GM23248 (cell line): ENCODE data around the gene THG1L.

ENCODE experiments used
- EZH2 ChIP-seq: fragments of 200-600 bp; sonication (generic); IDR thresholded peaks from 2 replicates; pipeline ENCODE4 v1.6.1; 2018; ENCODE audit warnings: antibody characterized with exemption, mild to moderate bottlenecking; ENCODE audit not compliant: insufficient read depth, poor library complexity, severe bottlenecking
- EZH2phosphoT487 ChIP-seq: fragments of 200-600 bp; sonication (generic); IDR thresholded peaks from 2 replicates; pipeline ENCODE4 v1.6.1; 2018; ENCODE audit warnings: antibody characterized with exemption, moderate library complexity, mild to moderate bottlenecking, low read depth; ENCODE audit not compliant: insufficient read depth

DNA sequence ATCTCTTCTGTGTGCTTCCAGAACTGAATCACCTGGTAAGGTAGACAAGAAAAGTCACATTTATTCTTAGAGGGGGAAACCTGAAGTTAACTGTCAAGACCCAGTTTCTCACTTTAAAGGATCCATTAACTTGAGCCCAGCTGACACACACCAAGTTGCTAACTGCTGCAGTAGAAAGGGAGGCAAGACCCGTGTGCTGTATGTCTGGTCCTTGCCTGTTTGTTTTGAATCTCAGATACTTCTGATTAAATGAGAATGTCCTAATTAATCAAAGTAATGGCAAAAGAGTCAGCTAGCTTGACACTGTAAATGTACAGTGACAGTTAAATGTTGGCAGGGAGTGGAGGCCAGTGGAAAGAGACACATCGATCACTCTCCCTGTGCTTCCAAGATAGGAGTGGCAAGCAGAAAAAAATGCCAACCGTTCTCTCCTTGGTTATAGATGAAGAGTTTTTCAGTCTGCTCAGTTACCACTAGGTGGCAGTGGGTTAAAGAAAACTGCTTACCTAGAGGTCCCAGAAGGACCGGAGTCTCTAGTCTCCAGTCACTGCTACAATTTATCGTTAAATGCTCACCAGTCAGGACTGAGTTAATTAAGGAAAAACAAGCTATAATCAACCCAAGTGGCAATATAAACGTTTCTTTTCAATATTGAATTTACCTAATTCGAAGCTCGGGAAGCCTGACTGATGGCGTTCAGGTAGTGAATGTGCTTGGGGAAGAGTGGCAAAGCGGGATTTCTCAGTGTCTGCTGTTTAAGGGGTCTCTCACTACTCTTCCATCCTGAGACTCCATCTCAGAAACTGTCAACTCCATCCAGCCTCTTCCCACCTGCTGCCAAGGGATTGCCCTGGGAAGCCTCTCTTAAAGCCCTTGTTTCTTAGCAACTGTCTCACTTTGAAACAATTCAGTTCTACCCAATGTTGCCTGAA, 30.7 kb downstream of the THG1L start:
- TF ChIP-seq EZH2phosphoT487 (no peak), EZH2 (no peak)
